HCT116 (cell line): ENCODE measurements around the gene EVI5. TPM values are rescaled to one million over a fixed set of nuclear protein-coding genes. Genes with fewer than 3 reads are reported as not detected.

Source experiments
- ATAC-seq: fragments of 200-7000 bp; cut with Tn5 transposase; 2 replicates; pipeline ENCODE4 v1.9.1; 2020; ENCODE audit warnings: mild to moderate bottlenecking, moderate library complexity
- BruUV-seq: library from RNA; stranded (reverse); fragments of 400-500 nt; replicated peaks from 2 replicates; lab custom pipeline; 2021; lab: Mats Ljungman, UMichigan
- CTCF ChIA-PET: fragments of 300-600 bp; sonication (Branson Sonifier 250); formaldehyde crosslinking; loops from one replicate; lab custom pipeline; 2021; ENCODE audit warnings: antibody characterized with exemption; lab: Charles Lee
- POLR2A ChIA-PET: fragments of 300-600, 350-600 bp; sonication (Branson Sonifier 250); formaldehyde crosslinking; loops from one replicate; lab custom pipeline; 2021; ENCODE audit warnings: antibody characterized with exemption; lab: Charles Lee
- RAD21 ChIA-PET, 2 experiments: fragments of 300-600 bp; sonication (Branson Sonifier 250); formaldehyde crosslinking; loops; one replicate each; lab custom pipeline; 2023; ENCODE audit warnings: low total read pairs in 2 of 2; ENCODE audit not compliant: uncharacterized antibody in 2 of 2, unreplicated experiment in 2 of 2, low non-redundant PET in 1 of 2; lab: Charles Lee
- DNase-seq: peaks from one replicate; pipeline ENCODE4 v3.0.0-alpha.2; 2010; ENCODE audit warnings: low read depth, low spot score
- H2AFZ ChIP-seq: fragments of 200-600 bp; shearing (Covaris generic), sonication (generic); 2 replicates; pipeline ENCODE4 v1.6.1; 2017; ENCODE audit warnings: low read depth, mixed run types, mixed read lengths, antibody characterized with exemption, low read length; ENCODE audit not compliant: poor library complexity, severe bottlenecking
- H3K27ac ChIP-seq: 2 replicates; pipeline ENCODE4 v1.5.1; 2012; ENCODE audit warnings: low read depth, low read length
- H3K27me3 ChIP-seq: fragments of 200-600 bp; sonication (generic); 2 replicates; pipeline ENCODE4 v1.6.1; 2016; ENCODE audit warnings: mixed run types, low read length, mixed read lengths; ENCODE audit not compliant: insufficient read depth
- H3K36me3 ChIP-seq, 2 experiments: fragments of 200-500 bp in 1 of 2; fragments of 200-600 bp in 1 of 2; sonication (Bioruptor generic) in 1 of 2; sonication (generic) in 1 of 2; 2 replicates each; pipeline versions ENCODE4 v1.5.1 to v1.6.1; 2014 to 2016; ENCODE audit warnings: low read length in 2 of 2, inconsistent platforms in 1 of 2, mixed read lengths in 1 of 2, mixed run types in 1 of 2; ENCODE audit not compliant: insufficient read depth in 2 of 2, control insufficient read depth in 1 of 2
- H3K4me1 ChIP-seq, 2 experiments: fragments of 200-600 bp in 1 of 2; sonication (generic) in 1 of 2; 2 replicates each; pipeline versions ENCODE4 v1.5.1 to v1.6.1; 2012 to 2017; ENCODE audit warnings: low read length in 2 of 2, inconsistent platforms in 1 of 2, mild to moderate bottlenecking in 1 of 2, mixed read lengths in 1 of 2, mixed run types in 1 of 2, moderate library complexity in 1 of 2; ENCODE audit not compliant: insufficient read depth in 2 of 2, control insufficient read depth in 1 of 2
- H3K4me2 ChIP-seq: fragments of 200-600 bp; sonication (generic); 2 replicates; pipeline ENCODE4 v1.6.1; 2017; ENCODE audit warnings: mixed run types, low read length, mixed read lengths
- H3K4me3 ChIP-seq, 2 experiments: fragments of 200-600 bp in 1 of 2; sonication (generic) in 1 of 2; replicated peaks in 1 of 2; 2 replicates each; pipeline ENCODE4 v1.5.1; 2011 to 2016; ENCODE audit warnings: low read length in 2 of 2, control low read depth in 1 of 2, low read depth in 1 of 2, mild to moderate bottlenecking in 1 of 2, mixed read lengths in 1 of 2, mixed run types in 1 of 2
- H3K79me2 ChIP-seq: fragments of 200-600 bp; sonication (generic); 2 replicates; pipeline ENCODE4 v1.6.1; 2017; ENCODE audit warnings: mild to moderate bottlenecking, mixed run types, low read length, moderate library complexity, mixed read lengths; ENCODE audit not compliant: insufficient read depth
- H3K9ac ChIP-seq: fragments of 200-600 bp; sonication (generic); 2 replicates; pipeline ENCODE4 v1.6.1; 2016; ENCODE audit warnings: low read length, mixed read lengths
- H3K9me2 ChIP-seq: fragments of 200-600 bp; sonication (generic), shearing (Covaris generic); 2 replicates; pipeline ENCODE4 v1.6.1; 2017; ENCODE audit warnings: mixed run types, mild to moderate bottlenecking, moderate library complexity; ENCODE audit not compliant: insufficient read depth
- H3K9me3 ChIP-seq, 2 experiments: fragments of 200-500 bp in 1 of 2; fragments of 200-600 bp in 1 of 2; sonication (Bioruptor generic) in 1 of 2; sonication (generic) in 1 of 2; 2 replicates each; pipeline ENCODE4 v1.6.1; 2014 to 2017; ENCODE audit warnings: low read length in 2 of 2, mixed read lengths in 2 of 2, inconsistent platforms in 1 of 2, low read depth in 1 of 2, mild to moderate bottlenecking in 1 of 2, mixed run types in 1 of 2, moderate library complexity in 1 of 2; ENCODE audit not compliant: control insufficient read depth in 1 of 2, insufficient read depth in 1 of 2
- H4K20me1 ChIP-seq: fragments of 200-600 bp; sonication (generic), shearing (Covaris generic); 2 replicates; pipeline ENCODE4 v1.6.1; 2017; ENCODE audit warnings: mixed run types, mild to moderate bottlenecking, moderate library complexity; ENCODE audit not compliant: insufficient read depth
- EZH2 ChIP-seq: fragments of 200-600 bp; sonication (generic); IDR thresholded peaks from 2 replicates; pipeline ENCODE4 v1.6.1; 2017; ENCODE audit warnings: antibody characterized with exemption, mixed run types
- EZH2phosphoT487 ChIP-seq: fragments of 200-600 bp; IDR thresholded peaks from 2 replicates; pipeline ENCODE4 v1.6.1; 2018; ENCODE audit warnings: antibody characterized with exemption, borderline replicate concordance
- FOSL1 ChIP-seq: IDR thresholded peaks from 2 replicates; pipeline ENCODE4 v1.6.1; 2012; ENCODE audit warnings: low read depth
- JUND ChIP-seq: IDR thresholded peaks from 2 replicates; pipeline ENCODE4 v1.6.1; 2012
- POLR2AphosphoS5 ChIP-seq: IDR thresholded peaks from 2 replicates; pipeline ENCODE4 v1.6.1; 2011; ENCODE audit warnings: mild to moderate bottlenecking, low read depth, low read length, moderate library complexity
- SIN3A ChIP-seq: IDR thresholded peaks from 2 replicates; pipeline ENCODE4 v1.6.1; 2012; ENCODE audit warnings: low read depth
- SP1 ChIP-seq: IDR thresholded peaks from 2 replicates; pipeline ENCODE4 v1.6.1; 2012; ENCODE audit warnings: low read depth
- SRF ChIP-seq: IDR thresholded peaks from 2 replicates; pipeline ENCODE4 v1.6.1; 2012; ENCODE audit warnings: low read depth
- YY1 ChIP-seq: IDR thresholded peaks from 2 replicates; pipeline ENCODE4 v1.6.1; 2011; ENCODE audit warnings: low read length, low read depth, moderate library complexity, mild to moderate bottlenecking; ENCODE audit not compliant: insufficient replicate concordance; ENCODE audit errors: extremely low read depth
- ZNF274 ChIP-seq: fragments of 200-500 bp; sonication (Bioruptor generic); IDR thresholded peaks from 2 replicates; pipeline ENCODE4 v1.6.1; 2014; ENCODE audit warnings: mild to moderate bottlenecking, low read depth, low read length, inconsistent platforms
- intact Hi-C: fragments of 100-400 bp; cut with micrococcal nuclease; formaldehyde crosslinking; loops from 2 replicates; pipeline ENCODE4 v1.10.0; 2022
- total RNA-seq: library from RNA; stranded (reverse); gene quantifications from one replicate; pipeline ENCODE4 v1.2.1, GENCODE V29; 2021; ENCODE audit not compliant: unreplicated experiment
- TF ChIP-seq, protein P1 (sequence below): IDR thresholded peaks from 2 replicates; pipeline ENCODE4 v1.6.1; 2012; ENCODE audit warnings: low read depth
- TF ChIP-seq, protein P2 (sequence below): IDR thresholded peaks from 2 replicates; pipeline ENCODE4 v1.6.1; 2011; ENCODE audit warnings: mild to moderate bottlenecking, low read length, moderate library complexity; ENCODE audit not compliant: insufficient replicate concordance; ENCODE audit errors: extremely low read depth
- TF ChIP-seq, protein P3 (sequence below): IDR thresholded peaks from 2 replicates; pipeline ENCODE4 v1.6.1; 2012

The EVI5 gene
- total RNA-seq, 1 experiment from 2014 or later: 21.8 TPM

DNA sequence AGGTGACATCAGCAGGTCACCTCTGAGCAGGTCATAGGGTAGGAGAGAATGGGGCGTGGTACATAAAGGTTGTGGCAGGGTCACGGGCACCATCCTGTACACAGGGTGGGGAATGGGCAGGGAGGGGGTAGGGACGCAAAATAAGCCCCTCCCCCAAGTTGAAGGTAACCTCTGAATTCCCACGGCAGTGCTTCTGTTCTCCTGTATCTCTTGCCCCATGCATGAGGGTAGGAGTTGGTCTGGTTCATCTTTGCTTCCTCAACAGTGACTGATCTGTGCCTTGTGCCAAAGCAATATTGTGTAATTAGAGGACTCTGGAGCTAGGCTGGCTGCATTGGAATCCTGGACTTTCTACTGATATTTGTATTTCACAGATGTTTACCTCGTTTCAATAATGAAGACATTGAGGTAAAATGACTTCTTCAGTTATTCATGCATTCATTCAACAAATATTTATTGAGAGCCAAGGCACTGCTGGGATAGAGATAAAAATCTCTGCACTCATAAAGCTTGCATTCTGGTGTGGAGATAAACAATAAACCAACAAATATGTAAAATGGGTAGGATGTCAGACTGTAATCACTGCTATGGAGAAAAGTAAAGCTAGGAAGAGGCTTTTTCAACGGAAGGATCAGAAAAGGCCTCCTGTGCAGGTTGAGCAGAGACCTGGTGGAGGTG is 279.8 kb downstream of the EVI5 start:
- DNase-seq: no peak
- Histone ChIP-seq H3K79me2 (no peaks in the 10 kb centered on the region), H3K4me2 (no peak overlapping the region), H3K9ac (no peak overlapping the region), H3K9me2 (no peaks in the 10 kb centered on the region), H3K27me3 (no peaks in the 10 kb centered on the region), H2AFZ (no peak overlapping the region), H3K9me3 (no peaks in the 10 kb centered on the region), H3K4me1 (no peaks in the 10 kb centered on the region), H3K4me3 (no peak overlapping the region), H3K36me3 (no peaks in the 10 kb centered on the region), H4K20me1 (no peaks in the 10 kb centered on the region), H3K27ac (no peak overlapping the region)
- ChIA-PET POLR2A (no interaction called here), CTCF (no interaction called here), RAD21 (no interaction called here)
- no TSS peak for BruUV-seq
- intact Hi-C loops: no loop called here
- ATAC-seq: no peak
- TF ChIP-seq SIN3A: no peak
- TF ChIP-seq, protein P1, sequence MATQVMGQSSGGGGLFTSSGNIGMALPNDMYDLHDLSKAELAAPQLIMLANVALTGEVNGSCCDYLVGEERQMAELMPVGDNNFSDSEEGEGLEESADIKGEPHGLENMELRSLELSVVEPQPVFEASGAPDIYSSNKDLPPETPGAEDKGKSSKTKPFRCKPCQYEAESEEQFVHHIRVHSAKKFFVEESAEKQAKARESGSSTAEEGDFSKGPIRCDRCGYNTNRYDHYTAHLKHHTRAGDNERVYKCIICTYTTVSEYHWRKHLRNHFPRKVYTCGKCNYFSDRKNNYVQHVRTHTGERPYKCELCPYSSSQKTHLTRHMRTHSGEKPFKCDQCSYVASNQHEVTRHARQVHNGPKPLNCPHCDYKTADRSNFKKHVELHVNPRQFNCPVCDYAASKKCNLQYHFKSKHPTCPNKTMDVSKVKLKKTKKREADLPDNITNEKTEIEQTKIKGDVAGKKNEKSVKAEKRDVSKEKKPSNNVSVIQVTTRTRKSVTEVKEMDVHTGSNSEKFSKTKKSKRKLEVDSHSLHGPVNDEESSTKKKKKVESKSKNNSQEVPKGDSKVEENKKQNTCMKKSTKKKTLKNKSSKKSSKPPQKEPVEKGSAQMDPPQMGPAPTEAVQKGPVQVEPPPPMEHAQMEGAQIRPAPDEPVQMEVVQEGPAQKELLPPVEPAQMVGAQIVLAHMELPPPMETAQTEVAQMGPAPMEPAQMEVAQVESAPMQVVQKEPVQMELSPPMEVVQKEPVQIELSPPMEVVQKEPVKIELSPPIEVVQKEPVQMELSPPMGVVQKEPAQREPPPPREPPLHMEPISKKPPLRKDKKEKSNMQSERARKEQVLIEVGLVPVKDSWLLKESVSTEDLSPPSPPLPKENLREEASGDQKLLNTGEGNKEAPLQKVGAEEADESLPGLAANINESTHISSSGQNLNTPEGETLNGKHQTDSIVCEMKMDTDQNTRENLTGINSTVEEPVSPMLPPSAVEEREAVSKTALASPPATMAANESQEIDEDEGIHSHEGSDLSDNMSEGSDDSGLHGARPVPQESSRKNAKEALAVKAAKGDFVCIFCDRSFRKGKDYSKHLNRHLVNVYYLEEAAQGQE: no peak
- no peak for TF ChIP-seq JUND
- TF ChIP-seq YY1: no peak
- no peak for TF ChIP-seq EZH2
- TF ChIP-seq, protein P2, sequence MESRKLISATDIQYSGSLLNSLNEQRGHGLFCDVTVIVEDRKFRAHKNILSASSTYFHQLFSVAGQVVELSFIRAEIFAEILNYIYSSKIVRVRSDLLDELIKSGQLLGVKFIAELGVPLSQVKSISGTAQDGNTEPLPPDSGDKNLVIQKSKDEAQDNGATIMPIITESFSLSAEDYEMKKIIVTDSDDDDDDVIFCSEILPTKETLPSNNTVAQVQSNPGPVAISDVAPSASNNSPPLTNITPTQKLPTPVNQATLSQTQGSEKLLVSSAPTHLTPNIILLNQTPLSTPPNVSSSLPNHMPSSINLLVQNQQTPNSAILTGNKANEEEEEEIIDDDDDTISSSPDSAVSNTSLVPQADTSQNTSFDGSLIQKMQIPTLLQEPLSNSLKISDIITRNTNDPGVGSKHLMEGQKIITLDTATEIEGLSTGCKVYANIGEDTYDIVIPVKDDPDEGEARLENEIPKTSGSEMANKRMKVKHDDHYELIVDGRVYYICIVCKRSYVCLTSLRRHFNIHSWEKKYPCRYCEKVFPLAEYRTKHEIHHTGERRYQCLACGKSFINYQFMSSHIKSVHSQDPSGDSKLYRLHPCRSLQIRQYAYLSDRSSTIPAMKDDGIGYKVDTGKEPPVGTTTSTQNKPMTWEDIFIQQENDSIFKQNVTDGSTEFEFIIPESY: no peak
- TF ChIP-seq ZNF274: no peak
- TF ChIP-seq, protein P3, sequence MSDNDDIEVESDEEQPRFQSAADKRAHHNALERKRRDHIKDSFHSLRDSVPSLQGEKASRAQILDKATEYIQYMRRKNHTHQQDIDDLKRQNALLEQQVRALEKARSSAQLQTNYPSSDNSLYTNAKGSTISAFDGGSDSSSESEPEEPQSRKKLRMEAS: no peak
- no peak for TF ChIP-seq SRF
- TF ChIP-seq SP1: no peak
- no peak for TF ChIP-seq FOSL1
- TF ChIP-seq EZH2phosphoT487: no peak
- no peak for TF ChIP-seq POLR2AphosphoS5
